ENCODE measurements around the gene CAMK1G. TPM values are rescaled to one million over a fixed set of nuclear protein-coding genes. Genes with fewer than 3 reads are reported as not detected.
A peak's percentile ranks its signal among the peaks of the same experiment; 100 is the strongest.

Gene CAMK1G
- total RNA-seq, 2 experiments from 2014 or later, result not detected

DNA sequence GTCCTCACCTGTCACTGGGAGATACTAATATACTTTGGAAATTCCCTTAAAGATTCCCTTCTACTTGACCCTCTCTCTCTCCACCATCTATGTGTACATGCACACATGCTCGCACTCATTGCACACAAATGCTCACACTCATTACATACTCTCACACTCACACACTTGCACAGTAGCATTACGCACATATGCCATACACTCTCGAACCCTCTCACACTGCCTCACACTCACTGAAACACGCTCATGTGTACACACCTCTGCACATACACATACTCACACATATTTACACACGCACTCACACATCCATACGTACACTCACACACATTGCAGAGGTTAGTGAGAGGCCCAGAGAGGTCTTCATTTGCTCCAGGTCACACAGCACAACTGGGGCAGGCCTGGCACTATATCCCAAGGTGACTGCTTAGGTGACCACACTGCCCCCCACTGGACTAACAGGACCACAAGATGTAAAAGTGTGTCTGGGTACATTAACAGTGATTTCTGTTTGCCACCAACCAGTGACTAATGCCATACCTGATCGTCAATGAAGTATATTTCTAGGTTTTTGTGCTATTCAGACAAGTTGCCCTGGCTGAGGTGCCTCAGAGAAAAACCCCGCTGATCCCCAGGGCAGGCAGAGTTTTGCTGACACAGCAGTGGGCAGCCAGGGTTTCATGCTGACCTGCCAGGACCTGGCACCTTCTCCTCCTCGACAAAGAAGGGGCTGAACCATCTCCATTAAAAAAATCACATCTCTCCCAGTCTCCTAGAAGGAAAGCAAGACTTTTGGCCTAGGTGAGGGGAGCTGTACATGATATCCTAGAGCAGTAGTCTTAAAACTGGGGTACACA is 28.5 kb upstream of the CAMK1G start:
- no peak overlapping the region for H3K27ac Mint-ChIP-seq
- peaks cover 4% of the 10 kb centered on the region for H3K27me3 Mint-ChIP-seq
- H3K36me3 Mint-ChIP-seq, result no peaks in the 10 kb centered on the region
- H3K4me1 Mint-ChIP-seq, result peaks cover 4% of the 10 kb centered on the region
- no peak overlapping the region for H3K4me3 Mint-ChIP-seq
- no peak for DNase-seq
- no peaks in the 10 kb centered on the region for H3K9me3 Mint-ChIP-seq

DNA sequence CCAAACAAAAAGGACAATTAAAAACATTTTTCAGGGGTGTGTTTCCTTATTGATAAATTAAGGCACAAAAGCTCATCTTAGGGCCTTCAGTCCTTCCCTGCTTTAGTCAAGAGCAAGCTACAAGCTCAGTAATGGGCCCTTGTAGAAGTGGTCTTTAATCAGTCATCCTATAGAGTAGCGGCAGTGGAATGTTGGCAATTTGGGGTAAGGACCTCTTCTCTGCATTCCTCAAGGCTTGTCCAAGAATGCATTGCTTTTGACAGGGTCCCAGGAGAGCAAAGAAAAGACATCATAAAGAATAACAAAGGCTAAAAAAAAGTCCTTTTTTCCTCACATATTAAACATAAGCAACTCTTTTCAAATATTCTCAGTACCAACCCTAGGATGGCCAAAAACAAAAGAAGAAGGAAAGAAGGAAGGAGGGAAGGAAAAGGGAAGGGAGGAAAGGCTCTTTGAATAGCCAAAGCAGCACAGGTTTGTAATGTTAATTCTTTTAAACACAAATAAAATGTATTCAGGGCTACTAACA is 27.3 kb upstream of the CAMK1G start:
- H3K36me3 Mint-ChIP-seq, result no peaks in the 10 kb centered on the region
- H3K27me3 Mint-ChIP-seq, result peaks cover 4% of the 10 kb centered on the region
- H3K4me3 Mint-ChIP-seq, result no peak overlapping the region
- no peaks in the 10 kb centered on the region for H3K9me3 Mint-ChIP-seq
- DNase-seq, result no peak
- H3K27ac Mint-ChIP-seq, result no peak overlapping the region
- H3K4me1 Mint-ChIP-seq, result peaks cover 4% of the 10 kb centered on the region

DNA sequence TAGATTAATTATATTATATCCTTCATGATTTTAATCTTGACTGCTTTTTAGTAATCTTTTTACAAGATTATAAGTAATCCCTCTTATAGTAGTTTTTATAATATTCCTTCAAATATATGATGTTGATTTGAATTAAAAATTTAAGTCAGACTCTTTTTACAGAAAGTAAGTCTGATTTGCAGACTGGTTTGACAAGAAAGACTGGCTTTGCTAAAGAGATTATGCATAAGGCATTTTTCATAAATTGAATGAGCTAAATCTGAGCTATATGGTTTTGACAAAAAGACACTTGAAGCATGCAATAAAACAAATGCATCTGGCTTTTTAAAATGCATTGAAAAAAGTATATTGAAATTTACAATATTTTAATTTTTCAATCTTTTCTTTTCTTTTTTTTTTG is 26.3 kb upstream of the CAMK1G start:
- Mint-ChIP-seq H3K9me3 (no peaks in the 10 kb centered on the region), H3K4me3 (no peak overlapping the region), H3K27ac (no peak overlapping the region), H3K36me3 (no peaks in the 10 kb centered on the region), H3K27me3 (peaks cover 8% of the 10 kb centered on the region), H3K4me1 (peaks cover 3% of the 10 kb centered on the region)
- DNase-seq, result no peak

DNA sequence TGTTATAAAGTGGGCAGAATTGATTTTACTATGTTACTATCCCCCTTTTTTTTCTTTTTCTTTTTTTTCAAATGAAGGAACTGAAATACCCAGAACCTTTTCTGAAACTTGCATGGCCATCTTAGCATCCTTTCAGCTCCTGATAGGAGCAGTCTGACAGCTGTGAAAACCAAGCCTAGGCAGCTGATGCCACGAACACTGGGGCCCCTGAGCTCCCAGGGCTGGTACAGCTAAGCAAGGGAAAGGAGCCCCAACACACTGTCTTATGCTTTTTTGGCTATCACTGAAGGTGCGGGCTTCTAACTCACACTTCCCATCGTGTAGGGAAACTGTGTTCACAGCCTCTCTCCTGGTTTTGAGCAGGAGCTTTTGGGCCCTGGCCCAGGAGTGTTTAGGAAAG is 23.0 kb upstream of the CAMK1G start:
- Mint-ChIP-seq H3K27me3 (peaks cover 19% of the 10 kb centered on the region), H3K27ac (no peak overlapping the region), H3K4me1 (no peaks in the 10 kb centered on the region), H3K4me3 (no peak overlapping the region), H3K9me3 (no peaks in the 10 kb centered on the region), H3K36me3 (no peaks in the 10 kb centered on the region)
- DNase-seq, result no peak

DNA sequence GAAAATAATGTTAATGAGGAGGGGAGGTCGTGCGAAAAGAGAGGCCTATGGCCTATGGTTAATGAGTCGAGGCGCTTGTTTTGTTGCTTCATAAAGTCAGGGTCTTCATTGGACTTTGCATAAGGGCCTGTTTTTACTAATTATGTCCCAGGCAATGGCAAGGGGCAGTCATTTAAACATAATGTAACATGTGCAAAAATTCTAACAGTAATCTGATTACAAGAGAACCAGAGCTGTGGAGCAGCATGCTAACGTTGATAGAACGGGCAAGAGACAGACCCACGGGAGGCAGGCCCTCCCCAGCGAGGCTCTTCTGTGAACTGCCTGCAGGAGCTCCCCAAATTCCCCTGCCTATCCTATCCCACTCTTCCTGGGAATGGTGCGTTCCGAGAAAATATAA is 22.6 kb upstream of the CAMK1G start:
- peaks cover 23% of the 10 kb centered on the region for H3K27me3 Mint-ChIP-seq
- no peak for DNase-seq
- H3K27ac Mint-ChIP-seq, result no peak overlapping the region
- no peaks in the 10 kb centered on the region for H3K36me3 Mint-ChIP-seq
- H3K4me3 Mint-ChIP-seq, result no peak overlapping the region
- H3K4me1 Mint-ChIP-seq, result no peaks in the 10 kb centered on the region
- H3K9me3 Mint-ChIP-seq, result no peaks in the 10 kb centered on the region

DNA sequence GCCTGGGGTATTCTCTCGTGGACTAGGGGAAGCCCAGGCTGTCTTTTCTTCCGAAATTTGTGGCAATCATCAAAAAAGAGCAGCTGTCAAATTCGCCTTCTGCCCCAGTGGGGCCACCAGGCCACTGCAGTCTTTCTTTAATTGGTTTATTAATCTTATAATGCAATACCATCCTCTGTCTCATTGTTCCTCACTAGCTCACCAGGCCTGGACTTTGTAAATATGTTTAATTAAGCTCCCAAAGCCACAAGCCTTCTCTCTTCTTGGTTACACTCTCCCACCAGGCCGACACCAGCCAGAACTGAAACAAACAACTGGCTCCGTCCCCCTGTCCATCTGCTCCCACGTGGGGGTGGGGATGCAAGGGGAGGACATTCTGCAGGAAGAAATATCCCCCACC is 22.0 kb upstream of the CAMK1G start:
- Mint-ChIP-seq H3K27ac (no peak overlapping the region), H3K4me3 (no peak overlapping the region), H3K9me3 (no peaks in the 10 kb centered on the region), H3K4me1 (no peaks in the 10 kb centered on the region), H3K36me3 (no peaks in the 10 kb centered on the region), H3K27me3 (peaks cover 28% of the 10 kb centered on the region)
- no peak for DNase-seq

DNA sequence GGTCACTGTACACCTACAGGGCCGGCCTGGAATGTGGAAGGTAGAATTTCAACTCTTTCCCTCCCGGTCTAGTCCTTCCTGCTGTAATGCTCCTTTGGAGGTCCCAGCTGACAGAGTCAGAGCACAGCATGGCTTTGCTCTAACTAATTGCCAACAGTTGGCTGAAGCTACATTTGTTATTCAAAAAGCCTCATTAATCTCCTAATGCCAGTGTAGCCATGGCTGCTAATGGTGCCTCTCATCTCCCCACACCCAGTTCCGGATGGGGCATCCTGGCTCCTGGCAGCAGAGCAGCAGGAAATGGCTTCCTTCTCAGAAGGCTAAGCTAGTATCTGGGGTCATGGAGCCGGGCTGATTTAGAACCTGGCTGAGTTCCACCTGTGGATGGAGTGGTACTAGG is 18.7 kb upstream of the CAMK1G start:
- Mint-ChIP-seq H3K36me3 (no peaks in the 10 kb centered on the region), H3K4me1 (peaks cover 4% of the 10 kb centered on the region), H3K27ac (no peak overlapping the region), H3K4me3 (no peak overlapping the region), H3K9me3 (no peaks in the 10 kb centered on the region), H3K27me3 (peaks cover 45% of the 10 kb centered on the region)
- no peak for DNase-seq

DNA sequence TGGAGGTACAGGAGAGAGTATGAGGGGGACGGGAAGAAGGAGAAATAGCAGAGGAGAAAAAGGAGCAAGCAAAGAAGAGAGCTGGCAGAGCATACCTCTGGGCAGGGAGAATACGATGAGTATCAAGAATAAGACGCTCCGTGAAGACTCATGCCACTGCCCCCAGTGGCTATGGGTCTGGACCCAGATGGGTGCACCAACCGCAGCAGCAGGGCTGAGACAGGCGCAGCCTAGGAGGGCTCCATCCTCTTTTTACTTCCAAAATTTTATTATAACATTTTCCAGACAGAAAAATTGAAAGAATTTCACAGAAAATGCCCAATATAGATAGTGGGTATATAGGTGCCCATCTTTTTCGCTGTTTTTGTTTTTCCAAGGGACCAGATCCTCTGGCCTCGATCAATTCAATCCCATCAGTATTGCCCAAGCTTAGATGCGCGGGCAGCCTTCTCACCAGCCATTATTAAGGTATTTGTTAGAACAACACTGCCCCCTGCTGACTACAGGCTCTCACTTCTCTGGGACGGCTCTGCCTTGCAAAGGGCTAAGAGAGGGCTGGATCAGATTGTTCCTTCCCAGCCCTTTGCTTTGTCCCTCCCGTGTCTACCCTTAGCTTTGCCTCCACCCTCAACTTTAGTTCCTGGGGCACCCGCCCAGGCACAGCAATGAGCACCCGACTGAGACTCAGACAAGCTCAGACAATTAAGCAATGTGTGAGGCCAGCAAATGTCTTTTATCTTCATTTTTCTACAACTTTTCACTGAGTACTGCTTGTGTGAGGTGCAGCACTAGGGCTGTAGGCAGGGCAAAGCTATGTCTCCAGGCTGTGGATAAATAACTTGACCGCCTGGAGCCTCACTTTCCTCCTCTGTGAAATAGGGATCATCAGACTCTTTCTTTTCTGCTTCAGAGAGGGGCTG is 17.5 kb upstream of the CAMK1G start:
- H3K27me3 Mint-ChIP-seq, result peaks cover 55% of the 10 kb centered on the region
- H3K4me1 Mint-ChIP-seq, result peaks cover 5% of the 10 kb centered on the region
- peak; percentile 64 for DNase-seq
- no peak overlapping the region for H3K4me3 Mint-ChIP-seq
- no peak overlapping the region for H3K27ac Mint-ChIP-seq
- H3K9me3 Mint-ChIP-seq, result no peaks in the 10 kb centered on the region
- no peaks in the 10 kb centered on the region for H3K36me3 Mint-ChIP-seq

DNA sequence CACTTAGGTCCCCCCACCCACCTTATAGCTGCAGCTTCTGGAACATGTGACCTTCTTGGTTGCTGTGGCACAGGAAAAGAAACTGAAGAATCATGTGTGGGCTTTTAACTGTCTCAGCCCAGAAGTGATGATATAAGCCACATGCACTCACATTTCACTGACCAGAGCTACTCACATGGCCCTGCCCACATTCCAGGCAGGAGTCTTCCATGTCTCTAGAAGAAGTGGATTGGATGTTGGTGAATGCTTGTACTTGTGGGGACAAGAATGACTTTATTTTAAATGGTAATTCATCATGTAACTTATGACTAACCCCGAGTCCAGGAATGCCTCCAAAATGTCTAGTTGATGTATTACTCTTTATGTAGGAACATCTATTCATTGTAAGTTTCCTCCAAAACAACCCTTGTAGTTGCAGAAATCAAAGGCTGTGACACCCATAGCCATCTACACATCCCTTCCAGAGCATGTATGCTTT is 15.8 kb upstream of the CAMK1G start:
- peaks cover 5% of the 10 kb centered on the region for H3K4me1 Mint-ChIP-seq
- no peaks in the 10 kb centered on the region for H3K36me3 Mint-ChIP-seq
- H3K9me3 Mint-ChIP-seq, result no peaks in the 10 kb centered on the region
- no peak for DNase-seq
- no peak overlapping the region for H3K27ac Mint-ChIP-seq
- H3K4me3 Mint-ChIP-seq, result no peak overlapping the region
- H3K27me3 Mint-ChIP-seq, result peaks cover 55% of the 10 kb centered on the region

DNA sequence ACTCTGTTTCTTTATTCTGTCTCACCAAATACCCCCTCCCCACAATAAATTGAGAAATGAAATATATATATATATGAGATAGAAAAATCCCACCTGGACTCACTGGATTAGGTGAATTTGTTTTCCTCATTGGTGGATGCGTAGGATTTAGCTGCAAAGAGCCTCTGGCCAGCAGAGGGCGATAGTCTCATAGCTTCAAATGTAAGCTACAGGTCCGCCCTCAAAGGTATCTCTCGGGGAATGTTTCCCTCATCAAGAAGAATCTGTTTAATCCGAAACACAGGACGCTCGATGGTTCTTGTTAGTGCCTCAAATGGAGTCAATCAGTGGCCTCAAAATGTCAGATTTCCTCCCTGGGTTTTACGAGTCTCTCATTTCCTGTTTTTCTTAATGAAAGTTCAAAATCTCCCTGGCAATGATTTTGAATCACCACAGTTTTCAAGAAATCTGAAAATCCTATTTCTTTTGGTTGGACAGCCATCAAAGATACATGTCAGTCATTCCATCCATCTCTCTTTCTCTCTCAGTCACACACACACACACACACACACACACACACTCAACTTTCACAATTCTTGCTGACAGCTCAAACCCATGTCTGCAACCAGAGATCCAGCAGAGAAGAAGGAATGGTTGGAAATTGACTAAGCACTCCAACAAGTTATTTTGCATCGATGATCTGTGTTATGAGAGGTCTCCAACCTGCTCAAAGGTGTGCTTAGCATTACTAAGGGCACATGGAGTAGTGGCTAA is 13.9 kb upstream of the CAMK1G start:
- Mint-ChIP-seq H3K4me3 (no peak overlapping the region), H3K9me3 (no peaks in the 10 kb centered on the region), H3K4me1 (peaks cover 5% of the 10 kb centered on the region), H3K27ac (no peak overlapping the region), H3K27me3 (peaks cover 55% of the 10 kb centered on the region), H3K36me3 (no peaks in the 10 kb centered on the region)
- DNase-seq, result peak; percentile 56

DNA sequence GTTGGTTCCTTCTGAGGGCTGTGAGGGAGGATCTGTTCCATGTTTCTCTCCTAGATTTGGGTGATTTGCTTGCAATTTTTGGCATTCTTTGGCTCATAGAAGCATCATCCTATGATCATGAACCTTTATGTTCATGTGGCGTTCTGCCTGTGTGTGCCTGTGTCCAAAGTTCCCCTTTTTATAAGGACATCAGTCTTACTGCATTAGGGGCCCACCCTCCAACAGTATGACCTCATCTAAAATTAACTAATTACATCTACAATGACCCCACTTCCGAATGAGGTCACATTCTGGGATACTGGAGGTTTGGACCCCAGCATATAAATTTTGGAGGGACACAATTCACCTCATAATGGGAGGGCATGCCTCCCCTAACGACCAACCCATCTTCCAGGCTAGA is 12.8 kb upstream of the CAMK1G start:
- peaks cover 46% of the 10 kb centered on the region for H3K27me3 Mint-ChIP-seq
- no peak for DNase-seq
- H3K9me3 Mint-ChIP-seq, result no peaks in the 10 kb centered on the region
- no peak overlapping the region for H3K4me3 Mint-ChIP-seq
- H3K27ac Mint-ChIP-seq, result no peak overlapping the region
- peaks cover 5% of the 10 kb centered on the region for H3K4me1 Mint-ChIP-seq
- no peaks in the 10 kb centered on the region for H3K36me3 Mint-ChIP-seq

DNA sequence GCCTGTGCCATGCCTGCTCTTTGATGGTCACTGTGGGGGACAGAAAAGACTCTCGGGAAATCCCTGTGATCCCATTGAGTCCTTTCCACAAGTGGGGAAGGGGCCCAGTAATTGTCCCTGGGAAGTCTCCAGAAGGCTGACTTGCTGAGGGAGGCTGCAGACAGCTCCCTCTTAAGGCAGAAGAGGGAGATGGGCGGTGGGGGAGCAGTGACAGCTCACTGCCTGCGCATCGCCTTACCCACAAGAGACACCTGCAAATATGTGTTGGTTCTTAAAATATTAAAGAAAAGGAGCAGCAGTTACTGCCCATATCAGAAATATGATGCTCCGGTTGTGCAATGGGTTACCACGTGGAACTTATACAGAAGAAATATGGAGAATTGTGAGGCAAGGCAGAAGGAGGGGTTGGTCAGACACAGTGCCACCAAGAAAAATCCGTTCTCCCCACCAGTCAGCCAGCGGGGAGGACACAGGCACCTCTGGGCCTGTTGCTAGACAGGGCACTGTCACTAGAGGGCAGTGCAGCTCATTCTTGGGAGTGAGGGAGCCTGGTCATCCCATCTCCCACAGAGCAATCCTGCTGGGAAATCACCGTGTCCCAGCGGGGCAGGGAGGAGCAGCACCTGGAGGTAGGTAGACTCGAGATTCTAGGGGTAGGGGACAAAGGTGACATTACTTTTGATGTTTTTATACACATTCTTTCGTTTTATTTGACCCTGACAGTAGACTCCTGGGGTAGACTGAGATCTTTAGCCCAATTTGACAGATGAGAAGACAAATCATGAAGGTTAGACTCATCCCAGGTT is 6.9 kb upstream of the CAMK1G start:
- peaks cover 7% of the 10 kb centered on the region for H3K27me3 Mint-ChIP-seq
- H3K4me3 Mint-ChIP-seq, result no peak overlapping the region
- H3K4me1 Mint-ChIP-seq, result no peaks in the 10 kb centered on the region
- no peaks in the 10 kb centered on the region for H3K9me3 Mint-ChIP-seq
- no peak overlapping the region for H3K27ac Mint-ChIP-seq
- no peaks in the 10 kb centered on the region for H3K36me3 Mint-ChIP-seq
- peak; percentile 65 for DNase-seq

DNA sequence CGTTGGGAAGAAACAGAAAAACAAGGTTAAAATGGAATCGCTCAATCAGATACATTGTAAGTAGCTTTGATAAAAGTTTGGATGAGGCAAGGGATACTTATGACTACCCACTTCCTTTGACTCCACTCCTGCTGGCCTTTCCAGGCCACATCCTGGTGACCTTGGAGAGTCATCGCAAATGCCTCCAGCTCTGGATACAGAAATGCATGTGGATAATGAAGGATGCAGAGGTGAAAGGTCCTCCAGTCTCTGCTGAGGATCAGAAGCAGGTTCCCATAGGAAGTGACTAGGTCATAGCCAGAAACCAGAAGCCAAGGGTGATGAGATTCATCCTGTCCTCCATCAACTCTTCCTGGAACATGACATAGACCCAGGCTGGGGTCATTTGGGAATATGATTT is 6.2 kb upstream of the CAMK1G start:
- H3K27ac Mint-ChIP-seq, result no peak overlapping the region
- H3K36me3 Mint-ChIP-seq, result no peaks in the 10 kb centered on the region
- no peaks in the 10 kb centered on the region for H3K4me1 Mint-ChIP-seq
- H3K27me3 Mint-ChIP-seq, result peaks cover 4% of the 10 kb centered on the region
- H3K4me3 Mint-ChIP-seq, result no peak overlapping the region
- no peaks in the 10 kb centered on the region for H3K9me3 Mint-ChIP-seq
- no peak for DNase-seq

DNA sequence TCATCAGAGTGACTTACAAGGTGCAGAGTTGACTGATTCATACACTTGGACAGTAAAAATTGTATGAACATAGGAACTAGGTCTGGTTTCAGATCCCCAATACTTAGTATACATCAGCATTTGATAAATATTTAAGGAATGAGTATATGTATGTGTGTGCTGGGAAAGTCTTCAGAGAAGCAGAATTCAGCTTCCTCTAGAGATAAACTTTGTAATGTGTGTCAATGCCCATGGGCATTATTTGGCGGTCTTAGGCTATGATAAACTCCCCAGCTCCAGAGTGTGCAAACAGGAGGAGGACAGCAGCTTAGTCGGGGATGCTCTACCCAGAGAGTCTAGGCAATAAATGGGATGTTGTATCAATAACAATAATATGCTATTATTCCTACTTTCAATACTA is 2.9 kb upstream of the CAMK1G start:
- no peaks in the 10 kb centered on the region for H3K9me3 Mint-ChIP-seq
- no peaks in the 10 kb centered on the region for H3K36me3 Mint-ChIP-seq
- peaks cover under 1% of the 10 kb centered on the region for H3K4me1 Mint-ChIP-seq

More for the DNA sequence above, 2.9 kb upstream of the CAMK1G start:
- Mint-ChIP-seq H3K27ac (no peak overlapping the region), H3K27me3 (no peaks in the 10 kb centered on the region), H3K4me3 (no peak overlapping the region)
- DNase-seq, result no peak
